ES-I3 (cell line): Measurements from ENCODE around the gene CDC42.
A peak's percentile ranks its signal among the peaks of the same experiment; 100 is the strongest.

Experiments
- H3K36me3 ChIP-seq: 2 replicates; pipeline ENCODE4 v1.6.1; 2013; ENCODE audit warnings: mild to moderate bottlenecking, low read length, control low read depth, moderate library complexity; ENCODE audit not compliant: insufficient read depth
- H3K4me1 ChIP-seq: 2 replicates; pipeline ENCODE4 v1.6.1; 2013; ENCODE audit warnings: mild to moderate bottlenecking, control low read depth, low read length; ENCODE audit not compliant: insufficient read depth
- H3K9ac ChIP-seq: 2 replicates; pipeline ENCODE4 v1.6.1; 2013; ENCODE audit warnings: low read depth, mild to moderate bottlenecking, low read length, moderate library complexity
- H3K9me3 ChIP-seq: 2 replicates; pipeline ENCODE4 v1.6.1; 2013; ENCODE audit warnings: mild to moderate bottlenecking, low read length, moderate library complexity; ENCODE audit not compliant: control insufficient read depth, insufficient read depth

The CDC42 gene

DNA sequence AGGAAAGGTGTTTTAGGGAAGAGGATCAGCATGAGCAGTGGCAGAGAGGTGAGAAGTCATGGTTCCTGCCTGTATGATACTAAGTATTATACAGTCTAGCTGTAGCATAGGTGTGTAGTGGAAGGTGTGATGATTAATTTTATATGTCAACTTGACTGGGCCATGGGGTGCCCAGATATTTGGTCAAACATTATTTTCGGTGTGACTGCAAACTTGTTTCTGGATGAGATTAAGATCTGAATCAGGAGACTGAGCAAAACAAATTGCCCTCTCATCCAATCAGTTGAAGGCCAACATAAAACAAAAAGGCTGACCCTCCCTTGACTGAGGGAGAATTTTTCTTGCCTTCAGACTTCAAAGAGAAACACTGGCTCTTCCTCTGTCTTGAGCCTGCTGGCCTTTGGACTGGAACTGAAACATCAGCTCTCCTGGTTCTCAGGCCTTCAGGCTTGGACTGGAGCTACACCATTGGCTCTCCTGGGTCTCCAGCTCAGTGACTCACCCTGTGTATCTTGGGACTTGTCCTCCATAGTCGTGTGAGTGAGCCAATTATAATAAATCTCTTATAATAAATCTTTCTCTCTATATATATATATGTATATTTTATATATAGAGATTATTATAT is 6.8 kb upstream of the CDC42 start:
- Histone ChIP-seq H3K9ac (no peak overlapping the region), H3K9me3 (peaks cover 3% of the 10 kb centered on the region; the same call in 1 of the 2 replicates), H3K36me3 (no peaks in the 10 kb centered on the region), H3K4me1 (peaks cover 8% of the 10 kb centered on the region)

GRCh38 chr1:22048351-22049192 is 3.9 kb upstream of the CDC42 start:
- Histone ChIP-seq H3K9ac (no peak overlapping the region), H3K36me3 (no peaks in the 10 kb centered on the region), H3K9me3 (peaks cover 3% of the 10 kb centered on the region; the same call in 1 of the 2 replicates), H3K4me1 (peaks cover 8% of the 10 kb centered on the region)

- Histone ChIP-seq H3K9ac (no peak overlapping the region), H3K4me1 (no peaks in the 10 kb centered on the region), H3K9me3 (peaks cover 3% of the 10 kb centered on the region; the same call in 1 of the 2 replicates), H3K36me3 (no peaks in the 10 kb centered on the region)
These were observed 2.2 kb upstream of the CDC42 start for GRCh38 chr1:22050330-22050729.

GRCh38 chr1:22051607-22052114 is 848 bp upstream of the CDC42 start:
- Histone ChIP-seq H3K36me3 (no peaks in the 10 kb centered on the region), H3K9ac (peak overlapping the region; percentile 91; the same call in 1 of the 2 replicates), H3K9me3 (no peaks in the 10 kb centered on the region), H3K4me1 (no peaks in the 10 kb centered on the region)

GRCh38 chr1:22053017-22053860 is 730 bp downstream of the CDC42 start:
- Histone ChIP-seq H3K9ac (peak overlapping the region; percentile 91), H3K9me3 (no peaks in the 10 kb centered on the region), H3K36me3 (peaks cover 5% of the 10 kb centered on the region), H3K4me1 (no peaks in the 10 kb centered on the region)

DNA sequence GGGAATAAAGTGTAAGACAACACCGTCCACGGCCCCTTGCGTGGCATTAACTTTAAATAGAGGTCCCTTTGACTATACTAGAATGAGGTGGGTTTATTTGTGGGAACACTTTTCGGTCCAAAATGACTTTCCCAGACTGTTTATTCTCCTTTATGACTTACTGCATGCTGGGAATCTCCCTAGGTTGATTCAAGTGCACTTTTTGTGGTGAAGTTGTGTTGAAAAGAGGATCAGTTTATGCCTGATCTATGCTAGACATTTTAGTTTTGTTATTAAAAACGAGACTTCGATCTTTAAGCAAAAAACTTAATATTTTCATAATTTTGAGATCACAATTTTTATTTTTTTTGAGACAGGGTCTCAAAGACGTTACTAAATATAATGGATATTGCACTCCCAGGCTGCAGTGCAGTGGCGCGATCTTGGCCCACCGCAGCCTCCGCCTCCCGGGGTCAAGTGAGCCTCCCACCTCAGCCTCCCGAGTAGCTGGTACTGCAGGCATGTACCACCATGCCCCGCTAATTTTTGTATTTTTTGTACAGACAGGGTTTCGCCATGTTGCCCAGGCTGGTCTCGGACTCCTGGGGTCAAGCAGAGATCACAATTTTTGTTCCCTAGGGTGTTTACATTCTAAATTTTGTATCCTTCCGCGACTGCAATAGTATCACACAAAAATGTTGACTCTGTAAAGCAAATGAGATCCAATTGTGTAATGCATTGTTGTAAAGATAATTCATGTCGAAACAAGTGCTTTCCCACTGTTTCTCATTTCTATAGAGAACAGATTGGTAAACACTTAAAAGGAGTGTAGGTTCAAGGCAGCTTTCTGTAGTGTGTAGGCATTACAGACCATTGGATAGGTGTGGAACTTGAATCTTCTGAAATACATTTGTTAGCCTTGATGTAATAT is 1.6 kb downstream of the CDC42 start:
- Histone ChIP-seq H3K36me3 (peaks cover 5% of the 10 kb centered on the region), H3K9ac (peak overlapping the region; percentile 91), H3K4me1 (no peaks in the 10 kb centered on the region), H3K9me3 (no peaks in the 10 kb centered on the region)

- peaks cover 5% of the 10 kb centered on the region for H3K36me3 ChIP-seq
- H3K9me3 ChIP-seq: no peaks in the 10 kb centered on the region
- no peaks in the 10 kb centered on the region for H3K4me1 ChIP-seq
- no peak overlapping the region for H3K9ac ChIP-seq
These were observed 3.0 kb downstream of the CDC42 start for GRCh38 chr1:22055463-22055862.

DNA sequence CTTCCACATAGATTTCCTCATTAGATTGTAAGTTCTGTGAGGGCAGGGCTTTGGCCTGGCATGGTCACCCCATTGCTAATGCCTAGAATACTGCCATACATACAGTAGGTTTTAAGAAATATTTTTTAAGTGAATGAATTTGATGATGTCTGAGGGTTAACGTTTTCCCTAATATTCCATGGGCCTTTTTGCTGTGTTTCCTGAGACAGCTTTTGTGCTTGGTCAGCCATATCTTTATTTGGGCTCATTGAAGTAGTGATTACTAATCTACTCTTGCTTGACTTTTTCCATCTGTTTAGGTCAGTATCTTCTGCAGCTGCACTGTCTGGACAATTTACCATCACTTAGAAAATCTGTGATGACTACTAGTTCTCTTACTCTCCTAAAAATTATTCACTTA is 3.5 kb downstream of the CDC42 start:
- peaks cover 5% of the 10 kb centered on the region for H3K36me3 ChIP-seq
- H3K9me3 ChIP-seq: no peaks in the 10 kb centered on the region
- H3K9ac ChIP-seq: no peak overlapping the region
- H3K4me1 ChIP-seq: no peaks in the 10 kb centered on the region

DNA sequence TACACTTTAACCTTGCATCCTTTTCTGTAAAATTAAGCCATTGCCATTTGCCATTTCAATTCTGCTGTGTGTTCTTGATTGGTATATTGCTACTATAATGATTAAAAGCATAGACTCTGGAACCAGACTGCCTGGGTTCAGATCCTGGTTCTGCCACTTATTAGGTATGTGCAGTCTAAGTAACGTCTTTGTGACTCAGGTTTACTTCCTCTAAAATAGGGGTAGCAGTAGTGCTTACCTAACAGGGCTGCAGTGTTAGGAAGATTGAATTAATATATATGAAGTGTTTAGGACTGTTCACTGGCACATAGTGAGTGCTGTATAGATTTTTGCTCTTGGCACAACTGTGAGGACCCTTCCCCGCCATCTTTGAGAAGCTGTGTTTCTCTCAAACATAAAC is 4.4 kb downstream of the CDC42 start:
- no peak overlapping the region for H3K9ac ChIP-seq
- peaks cover 5% of the 10 kb centered on the region for H3K36me3 ChIP-seq

DNA sequence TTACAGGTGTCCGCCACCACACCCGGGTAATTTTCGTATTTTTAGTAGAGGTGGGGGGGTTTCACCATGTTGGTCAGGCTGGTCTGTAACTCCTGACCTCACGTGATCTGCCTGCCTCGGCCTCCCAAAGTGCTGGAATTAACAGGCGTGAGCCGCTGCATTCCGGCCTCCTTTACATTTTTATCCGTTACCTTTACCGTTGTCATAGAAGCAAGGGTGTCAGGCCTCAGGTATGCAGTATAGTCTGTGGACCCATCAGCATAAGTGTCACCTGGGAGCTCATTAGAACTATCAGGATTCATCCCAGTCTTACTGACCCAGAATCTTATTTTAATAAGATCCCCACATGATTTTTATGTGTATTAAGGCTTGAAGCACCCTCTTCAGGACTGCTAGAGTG is 5.4 kb downstream of the CDC42 start:
- Histone ChIP-seq H3K36me3 (peaks cover 5% of the 10 kb centered on the region), H3K9ac (no peak overlapping the region), H3K9me3 (no peaks in the 10 kb centered on the region), H3K4me1 (no peaks in the 10 kb centered on the region)

More for the DNA sequence above, 4.4 kb downstream of the CDC42 start:
- Histone ChIP-seq H3K4me1 (no peaks in the 10 kb centered on the region), H3K9me3 (no peaks in the 10 kb centered on the region)

DNA sequence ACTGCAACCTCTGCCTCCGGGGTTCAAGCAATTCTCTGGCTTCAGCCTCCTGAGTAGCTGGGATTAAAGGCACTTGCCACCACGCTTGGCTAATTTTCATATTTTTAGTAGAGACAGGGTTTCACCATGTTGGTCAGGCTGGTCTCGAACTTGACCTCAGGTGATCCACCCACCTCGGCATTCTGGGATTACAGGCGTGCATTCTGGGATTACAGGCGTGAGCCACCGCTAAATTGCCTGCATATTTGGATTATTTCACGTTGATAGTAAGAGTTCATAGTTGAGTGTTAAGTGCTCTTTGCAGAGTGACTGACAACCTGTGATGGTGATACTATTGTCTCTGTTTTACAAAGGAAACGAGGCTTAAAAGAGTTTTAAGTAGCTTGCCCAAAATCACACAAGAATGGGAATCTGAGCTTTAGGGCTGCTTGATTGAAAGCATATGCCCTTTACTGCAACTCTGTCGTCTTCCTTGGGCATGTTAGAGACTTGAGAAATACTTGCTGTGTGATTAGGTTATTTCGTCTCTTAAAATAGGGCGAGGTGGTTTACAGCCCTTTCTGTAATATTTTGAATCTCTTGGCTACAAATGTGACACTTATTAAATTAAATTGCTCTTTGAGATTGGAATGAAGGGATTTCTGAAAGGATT is 12.4 kb downstream of the CDC42 start:
- no peaks in the 10 kb centered on the region; the same call in 1 of the 2 replicates for H3K36me3 ChIP-seq
- H3K4me1 ChIP-seq: peaks cover 7% of the 10 kb centered on the region; the same call in 1 of the 2 replicates
- no peak overlapping the region for H3K9ac ChIP-seq
- H3K9me3 ChIP-seq: no peaks in the 10 kb centered on the region

DNA sequence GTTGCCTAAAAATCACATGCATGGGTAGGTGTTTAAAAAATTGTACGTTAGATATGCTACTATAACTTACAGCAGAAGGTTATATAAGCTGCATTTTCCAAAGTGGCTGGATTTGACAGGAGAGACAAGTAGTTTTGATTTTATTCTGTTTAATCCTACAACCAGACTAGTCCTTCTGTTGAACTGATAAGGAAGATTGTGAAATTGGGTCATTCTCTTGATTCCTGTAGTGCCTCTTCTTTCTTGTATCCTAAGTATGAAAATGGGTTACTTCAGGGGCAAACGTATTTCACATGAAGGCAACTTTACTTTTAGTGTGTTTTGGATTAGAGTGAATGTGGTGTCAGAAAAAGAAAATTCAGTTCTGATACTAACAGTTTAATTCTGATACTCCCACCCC is 19.0 kb downstream of the CDC42 start:
- H3K4me1 ChIP-seq: peaks cover 14% of the 10 kb centered on the region

GRCh38 chr1:22074803-22075202 is 22.3 kb downstream of the CDC42 start:
- Histone ChIP-seq H3K36me3 (no peaks in the 10 kb centered on the region), H3K4me1 (peaks cover 7% of the 10 kb centered on the region; the same call in 1 of the 2 replicates), H3K9ac (no peak overlapping the region), H3K9me3 (no peaks in the 10 kb centered on the region)

More for the DNA sequence above, 19.0 kb downstream of the CDC42 start:
- no peak overlapping the region for H3K9ac ChIP-seq
- no peaks in the 10 kb centered on the region for H3K9me3 ChIP-seq
- no peaks in the 10 kb centered on the region for H3K36me3 ChIP-seq
